ENCODE measurements around the gene DCAF6.

- no peak for TF ChIP-seq RAD21 (IDR thresholded peaks at IDR 0.05)
- TF ChIP-seq CTCF (IDR thresholded peaks at IDR 0.05; ENCODE audit: low read depth, low read length, missing input control) = no peak
- no peak for TF ChIP-seq TAF1 (conservative IDR thresholded peaks at IDR 0.05)
- TF ChIP-seq MAX (IDR thresholded peaks at IDR 0.05) = no peak
- TF ChIP-seq ATF3 (IDR thresholded peaks at IDR 0.05) = no peak
- TF ChIP-seq YY1 (IDR thresholded peaks at IDR 0.05) = no peak
- no peak for TF ChIP-seq EGR1 (IDR thresholded peaks at IDR 0.05; ENCODE audit: low read depth in 2 of 2)
These were observed 151.2 kb downstream of the DCAF6 start for GRCh38 chr1:168087696-168088095.
